Uterus (tissue), 2 donors: ENCODE data around the gene TMEM98.

Experiments
- CTCF ChIP-seq, 4 experiments: fragments of 200-600 bp in 2 of 4; fragments of 450-650 bp in 2 of 4; sonication (generic) in 2 of 4; IDR thresholded peaks; one replicate each; pipeline ENCODE4 v1.5.1; 2016 to 2019; ENCODE audit warnings: antibody characterized with exemption in 4 of 4, mild to moderate bottlenecking in 2 of 4, moderate library complexity in 1 of 4
- POLR2A ChIP-seq, 2 donors: fragments of 450-650 bp; IDR thresholded peaks; one replicate each; pipeline ENCODE4 v1.6.1; 2016; ENCODE audit warnings: antibody characterized with exemption in 2 of 2, mild to moderate bottlenecking in 1 of 2, moderate library complexity in 1 of 2

DNA sequence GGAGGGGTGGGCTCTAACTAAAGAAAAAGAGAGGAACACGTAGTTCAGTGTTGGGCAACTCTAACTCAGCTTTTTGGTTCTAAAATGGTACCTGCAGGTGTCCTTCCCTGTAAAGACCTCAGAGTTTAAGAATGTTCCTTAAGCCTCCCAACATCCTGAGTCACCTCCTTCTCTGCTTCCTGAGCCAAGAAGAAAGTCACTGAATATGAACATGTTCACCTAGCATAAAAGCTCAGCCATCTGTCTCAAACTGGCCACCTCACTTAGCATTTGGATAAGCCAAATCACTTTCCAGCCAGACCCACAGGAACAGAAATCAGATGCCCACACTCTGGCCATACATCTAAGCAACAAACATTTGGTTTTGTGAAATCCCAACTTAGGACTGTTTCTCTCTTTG lies 3.7 kb downstream of the TMEM98 start:
- TF ChIP-seq CTCF (IDR thresholded peaks at IDR 0.05) (no peak), POLR2A (IDR thresholded peaks at IDR 0.05) (no peak)
